ENCODE measurements around the gene RIPOR2.

- TF ChIP-seq POLR2AphosphoS5 (IDR thresholded peaks at IDR 0.05; ENCODE audit: borderline replicate concordance, low read depth, low read length) (no peak), EZH2 (IDR thresholded peaks at IDR 0.05) (no peak)
Measured at GRCh38 chr6:24936641-24937317, 1.0 kb upstream of the RIPOR2 start.
